Measurements from ENCODE around the gene CA5A.

Gene CA5A

GRCh38 chr16:87847785-87848675 is 88.3 kb downstream of the CA5A start:
- no peak for FAIRE-seq

GRCh38 chr16:87847467-87847784 is 88.9 kb downstream of the CA5A start:
- no peak for FAIRE-seq

GRCh38 chr16:87846705-87847466 is 89.4 kb downstream of the CA5A start:
- no peak for FAIRE-seq

- no peak for FAIRE-seq
Observed at GRCh38 chr16:87845807-87846619, 90.3 kb downstream of the CA5A start.

- FAIRE-seq: no peak
Observed at GRCh38 chr16:87845213-87845612, 91.1 kb downstream of the CA5A start.

- FAIRE-seq: no peak
Observed at GRCh38 chr16:87844809-87845208, 91.5 kb downstream of the CA5A start.

GRCh38 chr16:87844120-87844733 is 92.1 kb downstream of the CA5A start:
- FAIRE-seq: no peak

- no peak for FAIRE-seq
Observed at GRCh38 chr16:87843678-87844105, 92.6 kb downstream of the CA5A start.

GRCh38 chr16:87842209-87842869 is 94.0 kb downstream of the CA5A start:
- FAIRE-seq: no peak

- FAIRE-seq: no peak
Observed at GRCh38 chr16:87841340-87842208, 94.8 kb downstream of the CA5A start.

- no peak for FAIRE-seq
Observed at GRCh38 chr16:87840271-87840978, 95.9 kb downstream of the CA5A start.

GRCh38 chr16:87839542-87840270 is 96.6 kb downstream of the CA5A start:
- no peak for FAIRE-seq

- no peak for FAIRE-seq
Observed at GRCh38 chr16:87838643-87839541, 97.4 kb downstream of the CA5A start.

Measured in endometrium (tissue), 2 donors.